WTC11 (cell line): ENCODE results near the gene METRNL. TPM values are rescaled to one million over a fixed set of nuclear protein-coding genes. Genes with fewer than 3 reads are reported as not detected.

Experiments used
- ATAC-seq: fragments of 200-7000 bp; cut with Tn5 transposase; 2 replicates; pipeline ENCODE4 v1.10.0; 2021; ENCODE audit warnings: mild to moderate bottlenecking, moderate library complexity
- CTCF ChIA-PET: fragments of 300-600 bp; sonication (Branson Sonifier 250); formaldehyde crosslinking; loops from one replicate; lab custom pipeline; 2021; ENCODE audit warnings: antibody characterized with exemption; lab: Charles Lee
- POLR2A ChIA-PET: fragments of 350-600 bp; sonication (Branson Sonifier 250); formaldehyde crosslinking; loops from one replicate; lab custom pipeline; 2021; ENCODE audit warnings: antibody characterized with exemption; lab: Charles Lee
- DNase-seq: peaks from one replicate; pipeline ENCODE4 v3.0.0; 2021; ENCODE audit warnings: low spot score
- H3K27ac Mint-ChIP-seq: 2 replicates; pipeline ENCODE4 v1.8.0; 2021; ENCODE audit warnings: mixed read lengths
- H3K27me3 Mint-ChIP-seq: 2 replicates; pipeline ENCODE4 v1.8.0; 2021; ENCODE audit warnings: low read depth, mild to moderate bottlenecking, moderate library complexity, mixed read lengths
- H3K36me3 Mint-ChIP-seq: 2 replicates; pipeline ENCODE4 v1.8.0; 2021; ENCODE audit warnings: mixed read lengths
- H3K4me1 Mint-ChIP-seq: 2 replicates; pipeline ENCODE4 v1.8.0; 2022; ENCODE audit warnings: mixed read lengths
- H3K4me3 Mint-ChIP-seq: 2 replicates; pipeline ENCODE4 v1.8.0; 2021; ENCODE audit warnings: mild to moderate bottlenecking, moderate library complexity, mixed read lengths
- H3K9me3 Mint-ChIP-seq: 2 replicates; pipeline ENCODE4 v1.8.0; 2021; ENCODE audit warnings: mixed read lengths
- GABPB1 ChIP-seq: sonication (generic); formaldehyde crosslinking; IDR thresholded peaks from 2 replicates; pipeline ENCODE4 v1.8.1; 2023; ENCODE audit warnings: mild to moderate bottlenecking, missing genetic modification reagents
- GRHL2 ChIP-seq: fragments of 250-450 bp; sonication (Bioruptor Pico); IDR thresholded peaks from 2 replicates; pipeline ENCODE4 v1.8.0; 2022; ENCODE audit warnings: mild to moderate bottlenecking, moderate library complexity; ENCODE audit not compliant: insufficient replicate concordance, severe bottlenecking
- JAZF1 ChIP-seq: fragments of 250-450 bp; sonication (Bioruptor Pico); IDR thresholded peaks from 2 replicates; pipeline ENCODE4 v1.9.0; 2021; ENCODE audit warnings: moderate library complexity, mild to moderate bottlenecking, inconsistent platforms
- KAT7 ChIP-seq: sonication (generic); formaldehyde crosslinking; IDR thresholded peaks from 2 replicates; pipeline ENCODE4 v1.8.1; 2023; ENCODE audit warnings: missing genetic modification reagents, mild to moderate bottlenecking, borderline replicate concordance
- MXD4 ChIP-seq: fragments of 250-450 bp; sonication (Bioruptor Pico); IDR thresholded peaks from 2 replicates; pipeline ENCODE4 v1.8.0; 2021; ENCODE audit warnings: mild to moderate bottlenecking, moderate library complexity, borderline replicate concordance
- MYBL2 ChIP-seq: sonication (generic); formaldehyde crosslinking; IDR thresholded peaks from 2 replicates; pipeline ENCODE4 v1.8.1; 2023; ENCODE audit warnings: mild to moderate bottlenecking, moderate library complexity, missing genetic modification reagents
- PRRX2 ChIP-seq: fragments of 250-450 bp; sonication (Bioruptor Pico); IDR thresholded peaks from 2 replicates; pipeline ENCODE4 v1.8.0; 2021; ENCODE audit warnings: mild to moderate bottlenecking
- RORB ChIP-seq: fragments of 250-450 bp; sonication (Bioruptor Pico); IDR thresholded peaks from 2 replicates; pipeline ENCODE4 v1.9.0; 2021; ENCODE audit warnings: mild to moderate bottlenecking
- SP1 ChIP-seq: sonication (generic); formaldehyde crosslinking; conservative IDR thresholded peaks from 2 replicates; pipeline ENCODE4 v1.8.1; 2022; ENCODE audit warnings: missing genetic modification reagents
- TCF7 ChIP-seq: sonication (generic); formaldehyde crosslinking; IDR thresholded peaks from 2 replicates; pipeline ENCODE4 v1.8.0; 2022; ENCODE audit warnings: mild to moderate bottlenecking, low read depth, missing genetic modification reagents, moderate library complexity
- TEAD4 ChIP-seq: sonication (generic); formaldehyde crosslinking; IDR thresholded peaks from 2 replicates; pipeline ENCODE4 v1.8.0; 2022; ENCODE audit warnings: mild to moderate bottlenecking, missing genetic modification reagents
- ZNF121 ChIP-seq: sonication (generic); formaldehyde crosslinking; IDR thresholded peaks from 2 replicates; pipeline ENCODE4 v1.8.0; 2023; ENCODE audit warnings: missing genetic modification reagents
- ZNF317 ChIP-seq: sonication (generic); formaldehyde crosslinking; IDR thresholded peaks from 2 replicates; pipeline ENCODE4 v1.8.1; 2023; ENCODE audit warnings: low read depth, mild to moderate bottlenecking, moderate library complexity, missing genetic modification reagents, borderline replicate concordance
- ZNF416 ChIP-seq: fragments of 250-450 bp; sonication (Bioruptor Pico); IDR thresholded peaks from 2 replicates; pipeline ENCODE4 v1.9.0; 2021; ENCODE audit warnings: mild to moderate bottlenecking, inconsistent platforms
- total RNA-seq: library from RNA; stranded (reverse); gene quantifications from 3 replicates; pipeline ENCODE4 v1.2.3, GENCODE V29; 2021
- TF ChIP-seq, protein P1 (sequence below): sonication (generic); formaldehyde crosslinking; IDR thresholded peaks from 2 replicates; pipeline ENCODE4 v1.8.1; 2023; ENCODE audit warnings: mild to moderate bottlenecking, moderate library complexity, missing genetic modification reagents
- TF ChIP-seq, protein P2 (sequence below): sonication (generic); formaldehyde crosslinking; IDR thresholded peaks from 2 replicates; pipeline ENCODE4 v1.8.1; 2023; ENCODE audit warnings: mild to moderate bottlenecking, missing genetic modification reagents
- TF ChIP-seq, protein P3 (sequence below): fragments of 250-450 bp; sonication (Bioruptor Pico); IDR thresholded peaks from 2 replicates; pipeline ENCODE4 v1.8.0; 2021; ENCODE audit warnings: mild to moderate bottlenecking
- TF ChIP-seq, protein P4 (sequence below): sonication (generic); formaldehyde crosslinking; IDR thresholded peaks from 2 replicates; pipeline ENCODE4 v1.8.1; 2022; ENCODE audit warnings: mild to moderate bottlenecking, missing genetic modification reagents, moderate library complexity, borderline replicate concordance
- TF ChIP-seq, protein P5 (sequence below): sonication (generic); formaldehyde crosslinking; IDR thresholded peaks from 2 replicates; pipeline ENCODE4 v1.8.0; 2022; ENCODE audit warnings: mild to moderate bottlenecking, missing genetic modification reagents
- TF ChIP-seq, protein P6 (sequence below): sonication (generic); formaldehyde crosslinking; IDR thresholded peaks from 2 replicates; pipeline ENCODE4 v1.8.0; 2022; ENCODE audit warnings: mild to moderate bottlenecking, missing genetic modification reagents
- TF ChIP-seq, protein P7 (sequence below): fragments of 200-600 bp; IDR thresholded peaks from 2 replicates; pipeline ENCODE4 v1.8.0; 2022; ENCODE audit warnings: antibody characterized with exemption

METRNL gene
- total RNA-seq, 1 experiment from 2014 or later = 27.7 TPM

DNA sequence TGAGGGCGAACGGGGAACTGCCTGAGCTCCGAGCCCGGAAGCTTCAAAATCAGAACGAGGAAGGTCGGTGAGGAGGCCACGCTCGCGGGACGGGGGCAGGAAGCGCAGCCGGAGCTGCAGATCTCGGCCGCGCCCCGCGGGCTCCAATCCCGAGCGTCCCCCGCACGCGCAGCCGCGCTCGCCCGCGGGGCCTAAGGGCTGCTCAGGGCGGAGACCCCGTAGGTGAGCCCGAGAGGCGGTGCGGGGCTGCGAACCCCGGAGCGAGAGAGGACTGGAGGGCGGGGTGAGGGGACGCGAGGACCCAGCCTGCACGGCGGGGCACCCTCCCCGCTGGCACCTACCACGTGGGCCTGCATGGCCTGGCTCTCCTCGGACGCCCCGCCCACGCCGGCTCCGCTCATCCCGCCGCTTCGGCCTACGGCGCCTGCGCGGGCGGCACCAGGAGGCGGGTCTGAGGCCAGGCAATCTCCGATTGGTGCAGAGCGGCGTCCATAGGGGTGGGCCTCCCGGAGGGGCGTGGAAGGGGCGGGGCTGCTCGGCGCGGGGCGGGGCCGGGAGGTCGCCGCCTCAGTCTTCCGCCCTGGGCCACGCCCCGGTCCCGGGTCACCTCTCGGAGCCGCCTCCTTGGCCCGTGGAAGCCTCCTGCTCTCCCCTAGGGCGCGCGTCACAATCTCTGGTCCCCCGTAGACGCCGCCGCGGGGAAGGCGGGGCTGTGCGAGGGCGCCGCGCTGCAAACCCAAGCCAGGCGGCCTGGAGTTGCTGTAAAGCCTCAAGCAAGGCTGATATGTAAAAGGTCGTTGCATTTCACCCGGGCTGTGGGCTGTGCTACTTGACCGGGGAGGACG lies 27.8 kb upstream of the METRNL start (continued):
- TF ChIP-seq RORB (CRISPR knock-in tag) = no peak
- TF ChIP-seq SP1 (CRISPR knock-in tag) = peak; percentile 92
- TF ChIP-seq KAT7 (CRISPR knock-in tag) = no peak
- no peak for TF ChIP-seq TCF7 (CRISPR knock-in tag)
- TF ChIP-seq, all 79 proteins: peak for 18

DNA sequence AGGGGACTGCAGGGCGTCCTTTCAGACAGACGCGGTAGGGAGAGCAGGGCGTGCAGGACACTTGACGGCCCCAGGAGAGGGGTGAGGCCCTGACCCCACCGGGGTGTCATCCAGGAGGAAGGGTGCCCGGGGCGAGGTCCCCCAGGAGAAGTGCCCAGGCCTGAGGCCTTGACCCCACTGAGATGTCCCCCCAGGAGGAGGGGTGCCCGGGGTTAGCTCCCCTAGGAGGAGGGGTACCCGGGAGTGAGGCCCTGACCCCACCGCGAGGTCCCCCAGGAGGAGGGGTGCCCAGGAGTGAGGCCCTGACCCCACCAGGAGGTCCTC lies 27.2 kb upstream of the METRNL start:
- H3K27ac Mint-ChIP-seq = no peak overlapping the region
- H3K36me3 Mint-ChIP-seq = peaks cover 10% of the 10 kb centered on the region
- H3K27me3 Mint-ChIP-seq = peaks cover 2% of the 10 kb centered on the region; the same call in 1 of the 2 replicates
- DNase-seq = no peak
- H3K4me1 Mint-ChIP-seq = peaks cover 5% of the 10 kb centered on the region
- no peak for ATAC-seq
- no peaks in the 10 kb centered on the region for H3K9me3 Mint-ChIP-seq
- ChIA-PET POLR2A (no interaction called here), CTCF (interaction anchor here (1.0 kb wide), 1 partner anchor 13 kb away, joined by 3 read pairs; no protein-coding TSS in a partner anchor)
- H3K4me3 Mint-ChIP-seq = peak overlapping the region; percentile 63
- TF ChIP-seq GRHL2 (CRISPR knock-in tag) (no peak), JAZF1 (CRISPR knock-in tag) (no peak), ZNF317 (CRISPR knock-in tag) (no peak), ZNF121 (CRISPR knock-in tag) (no peak), MYBL2 (no peak), MXD4 (CRISPR knock-in tag) (no peak), PRRX2 (no peak), TEAD4 (CRISPR knock-in tag) (no peak), GABPB1 (CRISPR knock-in tag) (no peak), ZNF416 (CRISPR knock-in tag) (no peak)
- TF ChIP-seq, protein P1, sequence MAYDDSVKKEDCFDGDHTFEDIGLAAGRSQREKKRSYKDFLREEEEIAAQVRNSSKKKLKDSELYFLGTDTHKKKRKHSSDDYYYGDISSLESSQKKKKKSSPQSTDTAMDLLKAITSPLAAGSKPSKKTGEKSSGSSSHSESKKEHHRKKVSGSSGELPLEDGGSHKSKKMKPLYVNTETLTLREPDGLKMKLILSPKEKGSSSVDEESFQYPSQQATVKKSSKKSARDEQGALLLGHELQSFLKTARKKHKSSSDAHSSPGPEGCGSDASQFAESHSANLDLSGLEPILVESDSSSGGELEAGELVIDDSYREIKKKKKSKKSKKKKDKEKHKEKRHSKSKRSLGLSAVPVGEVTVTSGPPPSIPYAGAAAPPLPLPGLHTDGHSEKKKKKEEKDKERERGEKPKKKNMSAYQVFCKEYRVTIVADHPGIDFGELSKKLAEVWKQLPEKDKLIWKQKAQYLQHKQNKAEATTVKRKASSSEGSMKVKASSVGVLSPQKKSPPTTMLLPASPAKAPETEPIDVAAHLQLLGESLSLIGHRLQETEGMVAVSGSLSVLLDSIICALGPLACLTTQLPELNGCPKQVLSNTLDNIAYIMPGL (CRISPR knock-in tag) = no peak
- TF ChIP-seq, protein P2, sequence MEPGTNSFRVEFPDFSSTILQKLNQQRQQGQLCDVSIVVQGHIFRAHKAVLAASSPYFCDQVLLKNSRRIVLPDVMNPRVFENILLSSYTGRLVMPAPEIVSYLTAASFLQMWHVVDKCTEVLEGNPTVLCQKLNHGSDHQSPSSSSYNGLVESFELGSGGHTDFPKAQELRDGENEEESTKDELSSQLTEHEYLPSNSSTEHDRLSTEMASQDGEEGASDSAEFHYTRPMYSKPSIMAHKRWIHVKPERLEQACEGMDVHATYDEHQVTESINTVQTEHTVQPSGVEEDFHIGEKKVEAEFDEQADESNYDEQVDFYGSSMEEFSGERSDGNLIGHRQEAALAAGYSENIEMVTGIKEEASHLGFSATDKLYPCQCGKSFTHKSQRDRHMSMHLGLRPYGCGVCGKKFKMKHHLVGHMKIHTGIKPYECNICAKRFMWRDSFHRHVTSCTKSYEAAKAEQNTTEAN = no peak
- TF ChIP-seq, protein P3, sequence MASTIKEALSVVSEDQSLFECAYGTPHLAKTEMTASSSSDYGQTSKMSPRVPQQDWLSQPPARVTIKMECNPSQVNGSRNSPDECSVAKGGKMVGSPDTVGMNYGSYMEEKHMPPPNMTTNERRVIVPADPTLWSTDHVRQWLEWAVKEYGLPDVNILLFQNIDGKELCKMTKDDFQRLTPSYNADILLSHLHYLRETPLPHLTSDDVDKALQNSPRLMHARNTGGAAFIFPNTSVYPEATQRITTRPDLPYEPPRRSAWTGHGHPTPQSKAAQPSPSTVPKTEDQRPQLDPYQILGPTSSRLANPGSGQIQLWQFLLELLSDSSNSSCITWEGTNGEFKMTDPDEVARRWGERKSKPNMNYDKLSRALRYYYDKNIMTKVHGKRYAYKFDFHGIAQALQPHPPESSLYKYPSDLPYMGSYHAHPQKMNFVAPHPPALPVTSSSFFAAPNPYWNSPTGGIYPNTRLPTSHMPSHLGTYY = no peak
- TF ChIP-seq, protein P4, sequence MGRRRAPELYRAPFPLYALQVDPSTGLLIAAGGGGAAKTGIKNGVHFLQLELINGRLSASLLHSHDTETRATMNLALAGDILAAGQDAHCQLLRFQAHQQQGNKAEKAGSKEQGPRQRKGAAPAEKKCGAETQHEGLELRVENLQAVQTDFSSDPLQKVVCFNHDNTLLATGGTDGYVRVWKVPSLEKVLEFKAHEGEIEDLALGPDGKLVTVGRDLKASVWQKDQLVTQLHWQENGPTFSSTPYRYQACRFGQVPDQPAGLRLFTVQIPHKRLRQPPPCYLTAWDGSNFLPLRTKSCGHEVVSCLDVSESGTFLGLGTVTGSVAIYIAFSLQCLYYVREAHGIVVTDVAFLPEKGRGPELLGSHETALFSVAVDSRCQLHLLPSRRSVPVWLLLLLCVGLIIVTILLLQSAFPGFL = no peak
- TF ChIP-seq, protein P5, sequence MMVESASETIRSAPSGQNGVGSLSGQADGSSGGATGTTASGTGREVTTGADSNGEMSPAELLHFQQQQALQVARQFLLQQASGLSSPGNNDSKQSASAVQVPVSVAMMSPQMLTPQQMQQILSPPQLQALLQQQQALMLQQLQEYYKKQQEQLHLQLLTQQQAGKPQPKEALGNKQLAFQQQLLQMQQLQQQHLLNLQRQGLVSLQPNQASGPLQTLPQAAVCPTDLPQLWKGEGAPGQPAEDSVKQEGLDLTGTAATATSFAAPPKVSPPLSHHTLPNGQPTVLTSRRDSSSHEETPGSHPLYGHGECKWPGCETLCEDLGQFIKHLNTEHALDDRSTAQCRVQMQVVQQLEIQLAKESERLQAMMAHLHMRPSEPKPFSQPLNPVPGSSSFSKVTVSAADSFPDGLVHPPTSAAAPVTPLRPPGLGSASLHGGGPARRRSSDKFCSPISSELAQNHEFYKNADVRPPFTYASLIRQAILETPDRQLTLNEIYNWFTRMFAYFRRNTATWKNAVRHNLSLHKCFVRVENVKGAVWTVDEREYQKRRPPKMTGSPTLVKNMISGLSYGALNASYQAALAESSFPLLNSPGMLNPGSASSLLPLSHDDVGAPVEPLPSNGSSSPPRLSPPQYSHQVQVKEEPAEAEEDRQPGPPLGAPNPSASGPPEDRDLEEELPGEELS (CRISPR knock-in tag) = no peak
- TF ChIP-seq, protein P6, sequence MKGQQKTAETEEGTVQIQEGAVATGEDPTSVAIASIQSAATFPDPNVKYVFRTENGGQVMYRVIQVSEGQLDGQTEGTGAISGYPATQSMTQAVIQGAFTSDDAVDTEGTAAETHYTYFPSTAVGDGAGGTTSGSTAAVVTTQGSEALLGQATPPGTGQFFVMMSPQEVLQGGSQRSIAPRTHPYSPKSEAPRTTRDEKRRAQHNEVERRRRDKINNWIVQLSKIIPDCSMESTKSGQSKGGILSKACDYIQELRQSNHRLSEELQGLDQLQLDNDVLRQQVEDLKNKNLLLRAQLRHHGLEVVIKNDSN (CRISPR knock-in tag) = no peak
- TF ChIP-seq, protein P7, sequence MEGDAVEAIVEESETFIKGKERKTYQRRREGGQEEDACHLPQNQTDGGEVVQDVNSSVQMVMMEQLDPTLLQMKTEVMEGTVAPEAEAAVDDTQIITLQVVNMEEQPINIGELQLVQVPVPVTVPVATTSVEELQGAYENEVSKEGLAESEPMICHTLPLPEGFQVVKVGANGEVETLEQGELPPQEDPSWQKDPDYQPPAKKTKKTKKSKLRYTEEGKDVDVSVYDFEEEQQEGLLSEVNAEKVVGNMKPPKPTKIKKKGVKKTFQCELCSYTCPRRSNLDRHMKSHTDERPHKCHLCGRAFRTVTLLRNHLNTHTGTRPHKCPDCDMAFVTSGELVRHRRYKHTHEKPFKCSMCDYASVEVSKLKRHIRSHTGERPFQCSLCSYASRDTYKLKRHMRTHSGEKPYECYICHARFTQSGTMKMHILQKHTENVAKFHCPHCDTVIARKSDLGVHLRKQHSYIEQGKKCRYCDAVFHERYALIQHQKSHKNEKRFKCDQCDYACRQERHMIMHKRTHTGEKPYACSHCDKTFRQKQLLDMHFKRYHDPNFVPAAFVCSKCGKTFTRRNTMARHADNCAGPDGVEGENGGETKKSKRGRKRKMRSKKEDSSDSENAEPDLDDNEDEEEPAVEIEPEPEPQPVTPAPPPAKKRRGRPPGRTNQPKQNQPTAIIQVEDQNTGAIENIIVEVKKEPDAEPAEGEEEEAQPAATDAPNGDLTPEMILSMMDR = no peak
